Neuronal stem cell (in vitro differentiated cells): ENCODE results near the gene TNFAIP8.

ENCODE experiments used
- DNase-seq: peaks from one replicate; pipeline ENCODE4 v3.0.0-alpha.2; 2013; ENCODE audit warnings: low spot score
- H2AFZ ChIP-seq: one replicate; pipeline ENCODE4 v1.6.1; 2013; ENCODE audit warnings: mild to moderate bottlenecking, low read length, inconsistent platforms
- H2AK5ac ChIP-seq: 2 replicates; pipeline ENCODE4 v1.6.1; 2013; ENCODE audit warnings: low read depth, mild to moderate bottlenecking, inconsistent platforms, low read length, moderate library complexity, mixed read lengths
- H2BK120ac ChIP-seq: 2 replicates; pipeline ENCODE4 v1.6.1; 2013; ENCODE audit warnings: low read depth, mild to moderate bottlenecking, inconsistent platforms, low read length, moderate library complexity, mixed read lengths
- H2BK12ac ChIP-seq: one replicate; pipeline ENCODE4 v1.6.1; 2013; ENCODE audit warnings: low read length, inconsistent platforms
- H2BK15ac ChIP-seq: 2 replicates; pipeline ENCODE4 v1.6.1; 2013; ENCODE audit warnings: mild to moderate bottlenecking, low read length, inconsistent platforms, mixed read lengths
- H2BK5ac ChIP-seq: one replicate; pipeline ENCODE4 v1.6.1; 2013; ENCODE audit warnings: inconsistent platforms, mild to moderate bottlenecking, low read length, moderate library complexity
- H3K14ac ChIP-seq: one replicate; pipeline ENCODE4 v1.6.1; 2013; ENCODE audit warnings: low read length, inconsistent platforms
- H3K18ac ChIP-seq: 2 replicates; pipeline ENCODE4 v1.6.1; 2013; ENCODE audit warnings: low read length, inconsistent platforms
- H3K23ac ChIP-seq: 2 replicates; pipeline ENCODE4 v1.6.1; 2013; ENCODE audit warnings: low read depth, mild to moderate bottlenecking, mixed read lengths, low read length, inconsistent platforms; ENCODE audit not compliant: poor library complexity
- H3K27ac ChIP-seq: replicated peaks from 3 replicates; pipeline ENCODE4 v1.5.1; 2013; ENCODE audit warnings: low read length, inconsistent platforms
- H3K27me3 ChIP-seq, 3 experiments: 2 replicates each; pipeline ENCODE4 v1.6.1; 2013; ENCODE audit warnings: low read length in 3 of 3, mild to moderate bottlenecking in 2 of 3, inconsistent platforms in 1 of 3, low read depth in 1 of 3, mixed read lengths in 1 of 3, moderate library complexity in 1 of 3; ENCODE audit not compliant: control insufficient read depth in 3 of 3, insufficient read depth in 3 of 3
- H3K36me3 ChIP-seq, 2 donors: replicated peaks in 1 of 2; 2 replicates each; pipeline ENCODE4 v1.6.1; 2013; ENCODE audit warnings: low read length in 2 of 2; ENCODE audit not compliant: control insufficient read depth in 2 of 2, insufficient read depth in 2 of 2
- H3K4ac ChIP-seq: 2 replicates; pipeline ENCODE4 v1.6.1; 2013; ENCODE audit warnings: inconsistent platforms, mild to moderate bottlenecking, low read length, moderate library complexity
- H3K4me1 ChIP-seq, 2 donors: 1 replicate in 1 of 2; 2 replicates in 1 of 2; pipeline ENCODE4 v1.6.1; 2013; ENCODE audit warnings: low read length in 2 of 2, low read depth in 1 of 2; ENCODE audit not compliant: control insufficient read depth in 2 of 2, insufficient read depth in 1 of 2
- H3K4me2 ChIP-seq: one replicate; pipeline ENCODE4 v1.6.1; 2013; ENCODE audit warnings: mild to moderate bottlenecking, low read length, inconsistent platforms; ENCODE audit not compliant: insufficient read depth, poor library complexity, severe bottlenecking
- H3K4me3 ChIP-seq, 2 donors: 2 replicates each; pipeline ENCODE4 v1.5.1; 2013; ENCODE audit warnings: low read length in 2 of 2, mild to moderate bottlenecking in 2 of 2, inconsistent platforms in 1 of 2, moderate library complexity in 1 of 2
- H3K79me1 ChIP-seq: one replicate; pipeline ENCODE4 v1.6.1; 2013; ENCODE audit warnings: low read depth, mild to moderate bottlenecking, inconsistent platforms, low read length, moderate library complexity
- H3K9ac ChIP-seq: one replicate; pipeline ENCODE4 v1.6.1; 2013; ENCODE audit warnings: mild to moderate bottlenecking, low read depth, low read length, inconsistent platforms; ENCODE audit not compliant: poor library complexity
- H3K9me3 ChIP-seq, 2 donors: replicated peaks in 1 of 2; 2 replicates each; pipeline versions ENCODE3 to v1.6.1; 2013; ENCODE audit warnings: low read length in 2 of 2, mild to moderate bottlenecking in 2 of 2, inconsistent platforms in 1 of 2, low read depth in 1 of 2, mixed read lengths in 1 of 2, moderate library complexity in 1 of 2; ENCODE audit not compliant: control insufficient read depth in 2 of 2, insufficient read depth in 1 of 2
- H4K8ac ChIP-seq: one replicate; pipeline ENCODE4 v1.6.1; 2013; ENCODE audit warnings: low read depth, mild to moderate bottlenecking, inconsistent platforms, low read length, moderate library complexity
- H4K91ac ChIP-seq: one replicate; pipeline ENCODE4 v1.6.1; 2013; ENCODE audit warnings: low read length, low read depth, mild to moderate bottlenecking, inconsistent platforms; ENCODE audit not compliant: poor library complexity
- WGBS, 2 donors: extraction: QIAGEN DNeasy Blood & Tissue Kit; methylation state at CpG; one replicate each; pipeline ENCODE4 v1.1.7; 2013; ENCODE audit warnings: missing lambda C conversion rate in 2 of 2, mixed read lengths in 1 of 2; ENCODE audit not compliant: insufficient read length in 2 of 2, insufficient replicate concordance in 1 of 2; ENCODE audit errors: extremely low coverage in 2 of 2; 5-methylcytosine and 5-hydroxymethylcytosine counted together

TNFAIP8 gene

GRCh38 chr5:119354537-119355243 lies 1.1 kb upstream of the TNFAIP8 start:
- Histone ChIP-seq H3K27ac (no peak overlapping the region), H3K27me3 (peaks cover 0 to 6% (median 0%) of the 10 kb centered on the region in 3 experiments), H2AK5ac (no peak overlapping the region), H3K4ac (no peak overlapping the region), H2BK15ac (no peak overlapping the region), H3K9me3 (no peaks in the 10 kb centered on the region), H4K91ac (no peak overlapping the region), H3K4me3 (no peak overlapping the region), H3K36me3 (no peaks in the 10 kb centered on the region), H3K4me1 (peaks cover 5 to 8% of the 10 kb centered on the region in 2 donors), H3K14ac (no peak overlapping the region), H3K4me2 (peak overlapping the region; percentile 22), H2AFZ (peak overlapping the region; percentile 91), H3K23ac (no peak overlapping the region), H4K8ac (no peak overlapping the region), H3K9ac (no peak overlapping the region), H3K18ac (no peak overlapping the region), H2BK5ac (no peak overlapping the region), H3K79me1 (no peaks in the 10 kb centered on the region), H2BK12ac (no peak overlapping the region), H2BK120ac (no peak overlapping the region)
- WGBS, 2 donors: no CpG with 5 or more reads among the region's 10 CpGs
- no peak for DNase-seq

- Histone ChIP-seq H2AFZ (peak overlapping the region; percentile 91), H3K27ac (no peak overlapping the region), H3K4me2 (peak overlapping the region; percentile 94), H4K91ac (no peak overlapping the region), H2AK5ac (no peak overlapping the region), H3K18ac (peak overlapping the region; percentile 46), H4K8ac (no peak overlapping the region), H3K9me3 (no peaks in the 10 kb centered on the region), H3K79me1 (no peaks in the 10 kb centered on the region), H2BK5ac (no peak overlapping the region), H2BK120ac (no peak overlapping the region), H3K27me3 (peaks cover 0 to 6% (median 0%) of the 10 kb centered on the region in 3 experiments), H3K4ac (no peak overlapping the region), H3K4me1 (peaks cover 5 to 8% of the 10 kb centered on the region in 2 donors), H3K36me3 (no peaks in the 10 kb centered on the region), H3K9ac (no peak overlapping the region), H3K14ac (no peak overlapping the region), H3K4me3 (peak overlapping the region in 1 of 2 donors; percentile 51), H2BK15ac (no peak overlapping the region), H2BK12ac (no peak overlapping the region), H3K23ac (no peak overlapping the region)
- no peak for DNase-seq
- WGBS, 2 donors: no CpG with 5 or more reads among the region's 12 CpGs
Measured at GRCh38 chr5:119355244-119355638, 578 bp upstream of the TNFAIP8 start.

- Histone ChIP-seq H3K27me3 (peaks cover 0 to 6% (median 0%) of the 10 kb centered on the region in 3 experiments), H3K9me3 (no peaks in the 10 kb centered on the region), H3K14ac (no peak overlapping the region), H2BK120ac (no peak overlapping the region), H2AK5ac (no peak overlapping the region), H2BK5ac (no peak overlapping the region), H3K4ac (no peak overlapping the region), H3K9ac (no peak overlapping the region), H3K4me3 (peak overlapping the region in 1 of 2 donors; percentile 51), H3K36me3 (no peaks in the 10 kb centered on the region), H3K79me1 (no peaks in the 10 kb centered on the region), H2BK15ac (no peak overlapping the region), H3K18ac (no peak overlapping the region), H2BK12ac (no peak overlapping the region), H4K8ac (no peak overlapping the region), H3K23ac (no peak overlapping the region), H3K27ac (no peak overlapping the region), H4K91ac (no peak overlapping the region), H2AFZ (peak overlapping the region; percentile 91), H3K4me2 (no peak overlapping the region), H3K4me1 (peaks cover 5 to 10% of the 10 kb centered on the region in 2 donors)
- no peak for DNase-seq
- no CpG with 5 or more reads among the region's 4 CpGs for WGBS, 2 donors
Measured at GRCh38 chr5:119356612-119357188, 881 bp downstream of the TNFAIP8 start.

- DNase-seq: no peak
- Histone ChIP-seq H3K27me3 (peaks cover 0 to 6% (median 0%) of the 10 kb centered on the region in 3 experiments), H3K4ac (no peak overlapping the region), H3K36me3 (no peaks in the 10 kb centered on the region), H4K8ac (no peak overlapping the region), H2BK120ac (no peak overlapping the region), H3K23ac (no peak overlapping the region), H2BK12ac (no peak overlapping the region), H2BK5ac (no peak overlapping the region), H3K18ac (no peak overlapping the region), H3K4me3 (no peak overlapping the region), H3K14ac (no peak overlapping the region), H3K4me2 (no peak overlapping the region), H2AFZ (peak overlapping the region; percentile 91), H3K79me1 (no peaks in the 10 kb centered on the region), H3K27ac (no peak overlapping the region), H3K9me3 (no peaks in the 10 kb centered on the region), H3K4me1 (peaks cover 5 to 10% of the 10 kb centered on the region in 2 donors), H2BK15ac (no peak overlapping the region), H4K91ac (no peak overlapping the region), H3K9ac (no peak overlapping the region), H2AK5ac (no peak overlapping the region)
- no CpG with 5 or more reads among the region's 3 CpGs for WGBS, 2 donors
Measured at GRCh38 chr5:119357270-119357669, 1.5 kb downstream of the TNFAIP8 start.
